Colonic mucosa (tissue), 4 donors: ENCODE results near the gene PIGV. TPM values are rescaled to one million over a fixed set of nuclear protein-coding genes. Genes with fewer than 3 reads are reported as not detected.

Source experiments
- DNase-seq: peaks from one replicate; pipeline ENCODE4 v3.0.0-alpha.2; 2020
- H3K27ac ChIP-seq: fragments of 200-600 bp; one replicate; pipeline ENCODE4 v1.8.0; 2021
- H3K27me3 ChIP-seq: fragments of 200-600 bp; one replicate; pipeline ENCODE4 v1.8.0; 2021
- H3K36me3 ChIP-seq: fragments of 200-600 bp; one replicate; pipeline ENCODE4 v1.8.0; 2021
- H3K4me1 ChIP-seq: fragments of 200-600 bp; one replicate; pipeline ENCODE4 v1.8.0; 2021; ENCODE audit warnings: mild to moderate bottlenecking
- H3K4me3 ChIP-seq: fragments of 200-600 bp; one replicate; pipeline ENCODE4 v1.8.0; 2021
- H3K9ac ChIP-seq, 2 donors: one replicate each; pipeline ENCODE4 v1.7.0; 2013; ENCODE audit warnings: control low read depth in 2 of 2, low read depth in 2 of 2, low read length in 2 of 2
- H3K9me3 ChIP-seq: fragments of 200-600 bp; one replicate; pipeline ENCODE4 v1.8.0; 2021
- intact Hi-C: fragments of 100-400 bp; cut with DNase I; formaldehyde crosslinking; loops from one replicate; pipeline ENCODE4 v1.14.1; 2022
- total RNA-seq, 2 donors: library from RNA; stranded (reverse); fragmentation: NEBNext Ultra II Directional in 1 of 2; extraction: Animal tissue kit (Norgen Biotek cat#: 25700) in 1 of 2; gene quantifications; one replicate each; pipeline ENCODE4 v1.2.1, GENCODE V29; 2021
- TF ChIP-seq, protein P1 (sequence below): fragments of 200-600 bp; IDR thresholded peaks from one replicate; pipeline ENCODE4 v1.8.0; 2022; ENCODE audit warnings: antibody characterized with exemption, mild to moderate bottlenecking
- donor health status: healthy.
- donor health status: DM: no; HTN: no; CAD: no.
- donor health status: DM: no; HTN: no; CAD: no.

The PIGV gene
- total RNA-seq, 2 donors from 2014 or later: 16.8 to 24.2 TPM

GRCh38 chr1:26750428-26750827 is 37.3 kb upstream of the PIGV start:
- H3K36me3 ChIP-seq: no peaks in the 10 kb centered on the region
- no peak overlapping the region for H3K4me3 ChIP-seq
- DNase-seq: no peak
- no peak overlapping the region for H3K27ac ChIP-seq
- intact Hi-C loops: no loop called here
- no peaks in the 10 kb centered on the region for H3K4me1 ChIP-seq
- H3K9me3 ChIP-seq: no peaks in the 10 kb centered on the region
- H3K9ac ChIP-seq: no peak overlapping the region
- TF ChIP-seq, protein P1, sequence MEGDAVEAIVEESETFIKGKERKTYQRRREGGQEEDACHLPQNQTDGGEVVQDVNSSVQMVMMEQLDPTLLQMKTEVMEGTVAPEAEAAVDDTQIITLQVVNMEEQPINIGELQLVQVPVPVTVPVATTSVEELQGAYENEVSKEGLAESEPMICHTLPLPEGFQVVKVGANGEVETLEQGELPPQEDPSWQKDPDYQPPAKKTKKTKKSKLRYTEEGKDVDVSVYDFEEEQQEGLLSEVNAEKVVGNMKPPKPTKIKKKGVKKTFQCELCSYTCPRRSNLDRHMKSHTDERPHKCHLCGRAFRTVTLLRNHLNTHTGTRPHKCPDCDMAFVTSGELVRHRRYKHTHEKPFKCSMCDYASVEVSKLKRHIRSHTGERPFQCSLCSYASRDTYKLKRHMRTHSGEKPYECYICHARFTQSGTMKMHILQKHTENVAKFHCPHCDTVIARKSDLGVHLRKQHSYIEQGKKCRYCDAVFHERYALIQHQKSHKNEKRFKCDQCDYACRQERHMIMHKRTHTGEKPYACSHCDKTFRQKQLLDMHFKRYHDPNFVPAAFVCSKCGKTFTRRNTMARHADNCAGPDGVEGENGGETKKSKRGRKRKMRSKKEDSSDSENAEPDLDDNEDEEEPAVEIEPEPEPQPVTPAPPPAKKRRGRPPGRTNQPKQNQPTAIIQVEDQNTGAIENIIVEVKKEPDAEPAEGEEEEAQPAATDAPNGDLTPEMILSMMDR: no peak
- H3K27me3 ChIP-seq: no peaks in the 10 kb centered on the region

DNA sequence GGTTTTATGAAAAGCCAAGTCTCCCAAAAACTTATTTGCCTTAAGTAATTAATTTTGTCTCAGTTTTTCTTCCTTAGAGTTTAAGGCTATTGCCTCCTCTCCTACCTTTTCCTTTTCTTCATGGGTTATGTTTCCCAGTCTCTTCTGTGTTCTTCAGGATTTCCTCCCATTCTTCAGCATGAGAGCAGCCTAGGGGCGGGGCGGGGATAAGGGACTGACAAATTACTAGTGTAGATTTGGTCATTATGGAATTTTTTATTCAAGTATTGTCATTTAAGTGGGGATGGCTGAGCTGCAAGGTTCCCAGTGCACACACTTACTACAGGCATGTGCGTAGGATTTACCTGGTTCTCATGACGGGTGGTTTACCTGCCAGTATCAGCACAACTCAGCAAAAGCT is 35.2 kb upstream of the PIGV start:
- Histone ChIP-seq H3K9ac (no peak overlapping the region), H3K36me3 (no peaks in the 10 kb centered on the region), H3K4me3 (no peak overlapping the region), H3K27me3 (no peaks in the 10 kb centered on the region), H3K27ac (no peak overlapping the region), H3K4me1 (no peaks in the 10 kb centered on the region), H3K9me3 (no peaks in the 10 kb centered on the region)
- DNase-seq: no peak
- intact Hi-C loops: no loop called here
- TF ChIP-seq, protein P1: no peak

GRCh38 chr1:26754086-26754874 is 33.5 kb upstream of the PIGV start:
- Histone ChIP-seq H3K9me3 (no peaks in the 10 kb centered on the region), H3K4me3 (no peak overlapping the region), H3K4me1 (no peaks in the 10 kb centered on the region), H3K27me3 (no peaks in the 10 kb centered on the region), H3K9ac (no peak overlapping the region), H3K27ac (no peak overlapping the region), H3K36me3 (no peaks in the 10 kb centered on the region)
- no peak for DNase-seq
- TF ChIP-seq, protein P1: no peak
- intact Hi-C loops: no loop called here

GRCh38 chr1:26758358-26758757 is 29.4 kb upstream of the PIGV start:
- no peak for DNase-seq
- Histone ChIP-seq H3K9me3 (no peaks in the 10 kb centered on the region), H3K27me3 (no peaks in the 10 kb centered on the region), H3K4me3 (no peak overlapping the region), H3K27ac (no peak overlapping the region), H3K4me1 (no peaks in the 10 kb centered on the region), H3K9ac (no peak overlapping the region), H3K36me3 (peaks cover 15% of the 10 kb centered on the region)
- intact Hi-C loops: no loop called here
- TF ChIP-seq, protein P1: no peak

GRCh38 chr1:26759531-26759930 is 28.2 kb upstream of the PIGV start:
- Histone ChIP-seq H3K9ac (no peak overlapping the region), H3K9me3 (no peaks in the 10 kb centered on the region), H3K4me1 (no peaks in the 10 kb centered on the region), H3K27ac (no peak overlapping the region), H3K36me3 (peaks cover 15% of the 10 kb centered on the region), H3K27me3 (no peaks in the 10 kb centered on the region), H3K4me3 (no peak overlapping the region)
- TF ChIP-seq, protein P1: no peak
- DNase-seq: no peak
- intact Hi-C loops: no loop called here
